K562 (cell line): ENCODE results near the gene CISTR. TPM values are rescaled to one million over a fixed set of nuclear protein-coding genes. Genes with fewer than 3 reads are reported as not detected.

Experiments
- ATAC-seq: fragments of 200-7000 bp; cut with Tn5 transposase; 3 replicates; pipeline ENCODE4 v1.9.1; 2020; ENCODE audit warnings: moderate library complexity
- BruUV-seq: library from RNA; stranded (reverse); fragments of 400-500 nt; replicated peaks from 2 replicates; lab custom pipeline; 2021; lab: Mats Ljungman, UMichigan
- CTCF ChIA-PET: fragments of 300-600 bp; formaldehyde crosslinking; extraction: SDS; loops from one replicate; lab custom pipeline; 2021; ENCODE audit warnings: low intra/inter-chr PET ratio; lab: Yijun Ruan, JAX
- POLR2A ChIA-PET: fragments of 300-600, 350-650 bp; sonication (Branson Sonifier 250); formaldehyde crosslinking; extraction: SDS; loops from one replicate; lab custom pipeline; 2021; ENCODE audit warnings: antibody characterized with exemption, inconsistent platforms; lab: Yijun Ruan, JAX
- DNase-seq, 4 experiments: peaks; one replicate each; pipeline versions ENCODE4 v3.0.0 to v3.0.0-alpha.2; 2011 to 2018; ENCODE audit warnings: low spot score in 3 of 4, mixed read lengths in 3 of 4; ENCODE audit errors: extremely low read depth in 1 of 4
- FAIRE-seq: peaks from 2 replicates; lab custom pipeline; 2011; peaks lifted over from hg19 to GRCh38; lab: Jason Lieb, UNC
- H2AFZ ChIP-seq: 2 replicates; pipeline ENCODE4 v1.6.0; 2011; ENCODE audit warnings: low read depth, low read length, control low read depth, inconsistent platforms
- H3K27ac ChIP-seq: fragments of 200-600 bp; 3 replicates; pipeline ENCODE4 v1.8.0; 2011; ENCODE audit warnings: low read depth, mild to moderate bottlenecking, control low read depth, inconsistent platforms, low read length, moderate library complexity, mixed read lengths; ENCODE audit errors: extremely low read depth
- H3K27me3 ChIP-seq, 2 experiments: fragments of 300-600 bp in 1 of 2; 2 replicates in 1 of 2; 3 replicates in 1 of 2; pipeline versions ENCODE4 v1.6.0 to v1.8.0; 2011; ENCODE audit warnings: inconsistent platforms in 2 of 2, low read length in 2 of 2, mild to moderate bottlenecking in 1 of 2, mixed read lengths in 1 of 2, moderate library complexity in 1 of 2; ENCODE audit not compliant: control insufficient read depth in 2 of 2, insufficient read depth in 2 of 2
- H3K36me3 ChIP-seq: fragments of 300-600 bp; 3 replicates; pipeline ENCODE4 v1.8.0; 2011; ENCODE audit warnings: mild to moderate bottlenecking, low read length, inconsistent platforms; ENCODE audit not compliant: control insufficient read depth, insufficient read depth
- H3K4me1 ChIP-seq, 2 experiments: fragments of 200-600 bp in 1 of 2; replicated peaks in 1 of 2; 2 replicates in 1 of 2; 3 replicates in 1 of 2; pipeline versions ENCODE4 v1.5.1 to v1.8.0; 2011; ENCODE audit warnings: inconsistent platforms in 2 of 2, low read length in 2 of 2, mild to moderate bottlenecking in 1 of 2, mixed read lengths in 1 of 2, moderate library complexity in 1 of 2; ENCODE audit not compliant: control insufficient read depth in 2 of 2, insufficient read depth in 2 of 2
- H3K4me2 ChIP-seq: 2 replicates; pipeline ENCODE4 v1.6.1; 2011; ENCODE audit warnings: low read length, control low read depth, inconsistent platforms, mixed read lengths; ENCODE audit not compliant: insufficient read depth
- H3K4me3 ChIP-seq: fragments of 200-600 bp; sonication (generic), shearing (Covaris generic); 2 replicates; pipeline ENCODE4 v1.5.1; 2016; ENCODE audit warnings: control low read depth, inconsistent platforms
- H3K79me2 ChIP-seq: fragments of 200-600 bp; 3 replicates; pipeline ENCODE4 v1.8.0; 2011; ENCODE audit warnings: low read length, inconsistent platforms; ENCODE audit not compliant: control insufficient read depth, insufficient read depth
- H3K9ac ChIP-seq, 2 experiments: 2 replicates each; pipeline versions ENCODE4 v1.6.0 to v1.6.1; 2011; ENCODE audit warnings: low read depth in 2 of 2, low read length in 2 of 2, control low read depth in 1 of 2, inconsistent platforms in 1 of 2, mild to moderate bottlenecking in 1 of 2, mixed read lengths in 1 of 2; ENCODE audit not compliant: insufficient read depth in 1 of 2
- H3K9me1 ChIP-seq: one replicate; pipeline ENCODE4 v1.6.0; 2011; ENCODE audit warnings: inconsistent platforms, mild to moderate bottlenecking, low read length, moderate library complexity; ENCODE audit not compliant: control insufficient read depth, insufficient read depth
- H3K9me3 ChIP-seq: replicated peaks from 2 replicates; pipeline ENCODE4 v1.5.1; 2011; ENCODE audit warnings: low read depth, low read length, inconsistent platforms; ENCODE audit not compliant: control insufficient read depth, insufficient read depth
- H4K20me1 ChIP-seq: replicated peaks from 2 replicates; pipeline ENCODE4 v1.6.1; 2011; ENCODE audit warnings: low read length, inconsistent platforms, mixed read lengths; ENCODE audit not compliant: control insufficient read depth, insufficient read depth
- CCNT2 ChIP-seq: IDR thresholded peaks from 2 replicates; pipeline ENCODE4 v1.6.1; 2011; ENCODE audit warnings: borderline replicate concordance, low read depth, mild to moderate bottlenecking, moderate library complexity, mixed read lengths, low read length; ENCODE audit not compliant: insufficient read length; ENCODE audit errors: extremely low read depth
- DACH1 ChIP-seq: fragments of 450-650 bp; IDR thresholded peaks from 2 replicates; pipeline ENCODE4 v1.6.1; 2018; ENCODE audit not compliant: partially characterized antibody
- FOXJ3 ChIP-seq: sonication (generic); formaldehyde crosslinking; IDR thresholded peaks from 2 replicates; pipeline ENCODE4 v1.4.0; 2020; ENCODE audit warnings: mild to moderate bottlenecking, missing genetic modification reagents
- KLF10 ChIP-seq: fragments of 250-450 bp; sonication (Bioruptor Pico); IDR thresholded peaks from 2 replicates; pipeline ENCODE4 v1.6.1; 2021; ENCODE audit warnings: matching md5 sums
- POLR3A ChIP-seq: IDR thresholded peaks from 2 replicates; pipeline ENCODE4 v1.6.1; 2011; ENCODE audit warnings: borderline replicate concordance, mild to moderate bottlenecking, moderate library complexity; ENCODE audit not compliant: insufficient read length, insufficient read depth; ENCODE audit errors: extremely low read depth
- PRMT5 ChIP-seq: sonication (generic); formaldehyde crosslinking; IDR thresholded peaks from 2 replicates; pipeline ENCODE4 v1.5.0; 2020; ENCODE audit warnings: missing genetic modification reagents
- ZBTB7A ChIP-seq: IDR thresholded peaks from 2 replicates; pipeline ENCODE4 v1.6.1; 2011; ENCODE audit warnings: low read depth, mild to moderate bottlenecking, low read length, moderate library complexity, borderline replicate concordance; ENCODE audit not compliant: control insufficient read depth
- ZNF24 ChIP-seq: fragments of 450-650 bp; IDR thresholded peaks from 2 replicates; pipeline ENCODE4 v1.6.1; 2016
- ZNF717 ChIP-seq: fragments of 250-450 bp; sonication (Bioruptor Pico); IDR thresholded peaks from 2 replicates; pipeline ENCODE4 v1.5.0; 2021
- WGBS: fragments of 100-300 bp; shearing (Covaris generic); methylation state at CpG from one replicate; pipeline ENCODE4 v1.1.6; 2016; ENCODE audit warnings: low coverage, mixed read lengths; ENCODE audit not compliant: insufficient coverage; ENCODE audit errors: missing lambda C conversion rate; 5-methylcytosine and 5-hydroxymethylcytosine counted together
- in situ Hi-C: fragments of 300-500 bp; cut with MboI; formaldehyde crosslinking; loops from 4 replicates; pipeline ENCODE4 v1.15.0; 2018; ENCODE audit warnings: inconsistent platforms, mixed read lengths
- intact Hi-C: fragments of 100-400 bp; cut with micrococcal nuclease; formaldehyde crosslinking; loops from 2 replicates; pipeline ENCODE4 v1.14.2; 2022
- polyA plus RNA-seq, 8 experiments: library from polyadenylated mRNA; depleted of rRNA in 4 of 8; stranded (reverse) in 5 of 8; unstranded in 3 of 8; fragments of >200 nt; fragmentation: Nextera tagmentation in 2 of 8; fragmentation: Illumina TruSeq in 1 of 8; extraction: Ambion mirVana in 2 of 8; extraction: Trizol in 1 of 8; gene quantifications; 2 replicates each; pipeline versions ENCODE4 v1.2.1 to v1.2.3, GENCODE V29; 2011 to 2014; ENCODE audit warnings: inconsistent platforms in 1 of 8, missing spikeins in 1 of 8
- total RNA-seq, 7 experiments: library from RNA; depleted of rRNA in 6 of 7; stranded (reverse); fragments of >200 nt in 6 of 7; fragmentation: Illumina TruSeq in 2 of 7; extraction: Trizol in 2 of 7; gene quantifications; 2 replicates each; pipeline versions ENCODE4 v1.2.1 to v1.2.3, GENCODE V29; 2011 to 2021; ENCODE audit warnings: low replicate concordance in 1 of 7
- TF ChIP-seq, protein P1 (sequence below), 2 experiments: fragments of 450-650 bp; conservative IDR thresholded peaks; 2 replicates each; pipeline ENCODE4 v1.6.1; 2017; ENCODE audit warnings: mild to moderate bottlenecking in 2 of 2, moderate library complexity in 2 of 2
- TF ChIP-seq, protein P2 (sequence below): fragments of 250-450 bp; sonication (Bioruptor Pico); IDR thresholded peaks from 2 replicates; pipeline ENCODE4 v1.5.0; 2021; ENCODE audit warnings: mild to moderate bottlenecking, moderate library complexity
- TF ChIP-seq, protein P3 (sequence below): fragments of 250-450 bp; sonication (Bioruptor Pico); IDR thresholded peaks from 2 replicates; pipeline ENCODE4 v1.4.0; 2020
- TF ChIP-seq, protein P4 (sequence below): fragments of 450-650 bp; formaldehyde crosslinking; IDR thresholded peaks from 2 replicates; pipeline ENCODE4 v1.4.0; 2022; ENCODE audit warnings: missing genetic modification characterization

CISTR gene
- total and polyA plus RNA-seq, 9 of the 15 experiments (the other 6 are each of a cell fraction or from before 2014, with no cell fraction given) = not detected

DNA sequence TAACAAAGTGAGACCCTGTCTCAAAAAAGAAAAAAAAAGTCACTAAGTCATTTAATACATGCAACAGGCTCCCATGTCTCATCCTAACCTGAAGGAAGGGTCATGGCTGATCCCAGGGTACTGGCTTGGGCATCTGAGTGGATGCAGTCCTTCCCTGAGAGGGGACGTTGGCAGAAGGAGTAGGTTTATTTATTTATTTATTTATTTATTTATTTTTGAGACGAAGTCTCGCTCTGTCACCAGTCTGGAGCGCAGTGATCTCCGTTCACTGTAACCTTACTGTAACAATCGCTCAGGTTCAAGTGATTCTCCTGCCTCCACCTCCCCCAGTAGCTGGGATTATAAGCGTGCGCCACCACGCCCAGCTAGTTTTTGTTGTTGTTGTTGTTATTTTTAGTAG lies 17.4 kb downstream of the CISTR start:
- ChIA-PET CTCF (no interaction called here), POLR2A (interaction anchor here (0.8 to 1.4 kb wide), 2 partner anchors 9 to 425 kb away, joined by 3 to 6 read pairs; no protein-coding TSS in a partner anchor)
- DNase-seq = no peak
- Histone ChIP-seq H3K4me1 (peaks cover 0 to 11% of the 10 kb centered on the region in 2 experiments; a peak in 2 of 5 replicates), H2AFZ (no peak overlapping the region), H3K4me3 (no peak overlapping the region), H3K4me2 (no peak overlapping the region), H3K9me3 (no peaks in the 10 kb centered on the region), H3K9ac (no peak overlapping the region), H3K9me1 (no peaks in the 10 kb centered on the region), H3K36me3 (no peaks in the 10 kb centered on the region), H3K79me2 (no peaks in the 10 kb centered on the region), H3K27me3 (peaks cover 42 to 45% of the 10 kb centered on the region in 2 experiments), H3K27ac (no peak overlapping the region), H4K20me1 (peaks cover 12% of the 10 kb centered on the region)
- FAIRE-seq = no peak
- in situ Hi-C loops = no loop called here
- 7% methylated on average over 9 of the region's 9 CpGs for WGBS
- no peak for ATAC-seq
- no TSS peak for BruUV-seq
- intact Hi-C loops = no loop called here
- TF ChIP-seq, protein P1, sequence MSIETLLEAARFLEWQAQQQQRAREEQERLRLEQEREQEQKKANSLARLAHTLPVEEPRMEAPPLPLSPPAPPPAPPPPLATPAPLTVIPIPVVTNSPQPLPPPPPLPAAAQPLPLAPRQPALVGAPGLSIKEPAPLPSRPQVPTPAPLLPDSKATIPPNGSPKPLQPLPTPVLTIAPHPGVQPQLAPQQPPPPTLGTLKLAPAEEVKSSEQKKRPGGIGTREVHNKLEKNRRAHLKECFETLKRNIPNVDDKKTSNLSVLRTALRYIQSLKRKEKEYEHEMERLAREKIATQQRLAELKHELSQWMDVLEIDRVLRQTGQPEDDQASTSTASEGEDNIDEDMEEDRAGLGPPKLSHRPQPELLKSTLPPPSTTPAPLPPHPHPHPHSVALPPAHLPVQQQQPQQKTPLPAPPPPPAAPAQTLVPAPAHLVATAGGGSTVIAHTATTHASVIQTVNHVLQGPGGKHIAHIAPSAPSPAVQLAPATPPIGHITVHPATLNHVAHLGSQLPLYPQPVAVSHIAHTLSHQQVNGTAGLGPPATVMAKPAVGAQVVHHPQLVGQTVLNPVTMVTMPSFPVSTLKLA (conservative IDR thresholded peaks at IDR 0.05) = no peak
- TF ChIP-seq, protein P2, sequence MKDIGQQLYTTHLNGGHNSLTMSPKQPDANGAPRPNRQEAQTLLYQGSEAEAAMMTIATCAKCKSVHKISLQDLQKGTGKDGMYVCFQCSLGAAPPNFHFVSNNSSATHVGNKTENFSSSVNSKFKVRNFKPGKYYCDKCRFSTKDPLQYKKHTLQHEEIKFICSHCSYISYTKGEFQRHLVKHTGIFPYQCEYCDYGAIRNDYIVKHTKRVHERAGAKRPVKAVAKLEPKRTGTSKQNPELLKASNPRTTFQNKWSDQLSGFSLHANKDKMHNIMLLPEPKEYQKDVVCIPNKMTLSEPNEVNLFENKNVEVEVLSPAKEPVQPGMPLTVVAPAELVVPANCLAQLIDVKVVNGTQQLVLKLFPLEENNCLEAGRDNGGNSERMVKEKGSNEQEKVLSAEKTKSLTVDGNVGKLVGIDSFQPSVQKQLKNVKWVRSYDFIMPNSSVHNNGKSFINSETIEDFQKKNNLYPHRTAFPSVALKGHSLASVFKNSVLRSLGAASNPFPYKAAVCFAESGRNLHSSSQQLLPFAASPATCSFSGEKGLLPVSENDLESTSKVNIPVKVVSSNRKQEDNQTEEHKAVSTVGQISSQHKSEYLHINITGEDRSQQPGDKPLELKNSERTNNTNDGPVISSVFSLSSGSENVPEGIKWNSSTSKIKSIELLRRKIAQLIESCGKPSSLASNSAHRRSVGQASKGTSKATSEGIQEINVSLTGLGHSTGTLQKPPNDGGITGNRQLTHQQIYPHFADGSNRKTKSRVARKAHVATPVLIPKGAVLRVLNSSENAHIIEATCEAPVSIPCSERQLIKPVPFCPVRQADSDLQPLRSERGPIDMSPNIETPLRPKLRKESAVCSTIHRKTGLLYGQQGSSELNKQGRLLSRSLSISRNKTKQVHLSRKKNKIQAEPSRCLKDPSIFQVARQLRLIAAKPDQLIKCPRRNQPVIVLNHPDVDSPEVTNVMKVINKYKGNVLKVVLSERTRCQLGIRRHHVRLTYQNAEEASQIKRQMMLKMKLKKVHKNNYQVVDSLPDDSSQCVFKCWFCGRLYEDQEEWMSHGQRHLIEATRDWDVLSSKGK (CRISPR knock-in tag) = no peak
- TF ChIP-seq POLR3A = no peak
- TF ChIP-seq ZNF24 = no peak
- no peak for TF ChIP-seq CCNT2
- no peak for TF ChIP-seq ZBTB7A
- TF ChIP-seq DACH1 = no peak
- TF ChIP-seq FOXJ3 = no peak
- TF ChIP-seq ZNF717 = no peak
- TF ChIP-seq PRMT5 (CRISPR knock-in tag) = no peak
- no peak for TF ChIP-seq KLF10 (CRISPR knock-in tag)
- TF ChIP-seq, protein P3, sequence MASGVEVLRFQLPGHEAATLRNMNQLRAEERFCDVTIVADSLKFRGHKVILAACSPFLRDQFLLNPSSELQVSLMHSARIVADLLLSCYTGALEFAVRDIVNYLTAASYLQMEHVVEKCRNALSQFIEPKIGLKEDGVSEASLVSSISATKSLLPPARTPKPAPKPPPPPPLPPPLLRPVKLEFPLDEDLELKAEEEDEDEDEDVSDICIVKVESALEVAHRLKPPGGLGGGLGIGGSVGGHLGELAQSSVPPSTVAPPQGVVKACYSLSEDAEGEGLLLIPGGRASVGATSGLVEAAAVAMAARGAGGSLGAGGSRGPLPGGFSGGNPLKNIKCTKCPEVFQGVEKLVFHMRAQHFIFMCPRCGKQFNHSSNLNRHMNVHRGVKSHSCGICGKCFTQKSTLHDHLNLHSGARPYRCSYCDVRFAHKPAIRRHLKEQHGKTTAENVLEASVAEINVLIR (CRISPR knock-in tag) = no peak
- TF ChIP-seq, protein P4, sequence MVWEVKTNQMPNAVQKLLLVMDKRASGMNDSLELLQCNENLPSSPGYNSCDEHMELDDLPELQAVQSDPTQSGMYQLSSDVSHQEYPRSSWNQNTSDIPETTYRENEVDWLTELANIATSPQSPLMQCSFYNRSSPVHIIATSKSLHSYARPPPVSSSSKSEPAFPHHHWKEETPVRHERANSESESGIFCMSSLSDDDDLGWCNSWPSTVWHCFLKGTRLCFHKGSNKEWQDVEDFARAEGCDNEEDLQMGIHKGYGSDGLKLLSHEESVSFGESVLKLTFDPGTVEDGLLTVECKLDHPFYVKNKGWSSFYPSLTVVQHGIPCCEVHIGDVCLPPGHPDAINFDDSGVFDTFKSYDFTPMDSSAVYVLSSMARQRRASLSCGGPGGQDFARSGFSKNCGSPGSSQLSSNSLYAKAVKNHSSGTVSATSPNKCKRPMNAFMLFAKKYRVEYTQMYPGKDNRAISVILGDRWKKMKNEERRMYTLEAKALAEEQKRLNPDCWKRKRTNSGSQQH = no peak
